Activated CD4-positive, CD25-positive, alpha-beta regulatory T cell treated with anti-CD3 and anti-CD28 coated beads, Interleukin-2, amount 50 U/mL, for 16 hours (primary cell): ENCODE results near the gene SLC17A8.

Experiments used
- DNase-seq: peaks from one replicate; pipeline ENCODE4 v3.0.0-alpha.2; 2020; ENCODE audit warnings: low read depth, low spot score

Gene SLC17A8

GRCh38 chr12:100371146-100371545, 14.3 kb downstream of the SLC17A8 start:
- no peak for DNase-seq

GRCh38 chr12:100372853-100373640, 16.2 kb downstream of the SLC17A8 start:
- DNase-seq = no peak

GRCh38 chr12:100375038-100375735, 18.3 kb downstream of the SLC17A8 start:
- DNase-seq = no peak

GRCh38 chr12:100376161-100376560, 19.3 kb downstream of the SLC17A8 start:
- no peak for DNase-seq

- DNase-seq = no peak
These were observed 24.5 kb downstream of the SLC17A8 start for GRCh38 chr12:100381379-100381778.

GRCh38 chr12:100382338-100382737, 25.5 kb downstream of the SLC17A8 start:
- DNase-seq = no peak

GRCh38 chr12:100383586-100384558, 27.0 kb downstream of the SLC17A8 start:
- no peak for DNase-seq

GRCh38 chr12:100384559-100384935, 27.7 kb downstream of the SLC17A8 start:
- DNase-seq = no peak

- no peak for DNase-seq
These were observed 31.5 kb downstream of the SLC17A8 start for GRCh38 chr12:100388382-100388781.

GRCh38 chr12:100391856-100392255, 35.0 kb downstream of the SLC17A8 start:
- DNase-seq = no peak

GRCh38 chr12:100393200-100393599, 36.3 kb downstream of the SLC17A8 start:
- no peak for DNase-seq

- DNase-seq = no peak
These were observed 38.9 kb downstream of the SLC17A8 start for GRCh38 chr12:100395811-100396210.

- DNase-seq = no peak
These were observed 41.4 kb downstream of the SLC17A8 start for GRCh38 chr12:100398307-100398706.

GRCh38 chr12:100399095-100399494, 42.2 kb downstream of the SLC17A8 start:
- DNase-seq = no peak

GRCh38 chr12:100401660-100402059, 44.8 kb downstream of the SLC17A8 start:
- DNase-seq = no peak

- no peak for DNase-seq
These were observed 45.9 kb downstream of the SLC17A8 start for GRCh38 chr12:100402763-100403162.

- no peak for DNase-seq
These were observed 46.6 kb downstream of the SLC17A8 start for GRCh38 chr12:100403446-100403845.

- no peak for DNase-seq
These were observed 48.0 kb downstream of the SLC17A8 start for GRCh38 chr12:100404769-100405407.

GRCh38 chr12:100413001-100413400, 56.1 kb downstream of the SLC17A8 start:
- DNase-seq = no peak

- DNase-seq = no peak
These were observed 57.9 kb downstream of the SLC17A8 start for GRCh38 chr12:100414739-100415138.

GRCh38 chr12:100422646-100423045, 65.8 kb downstream of the SLC17A8 start:
- DNase-seq = no peak
